Activated CD4-positive, alpha-beta T cell treated with anti-CD3 and anti-CD28 coated beads, Interleukin-10, Interleukin-2, amounts not matched to agents 100 ng/mL and 50 ng/mL, durations not matched to agents 16 hours and 8 hours (primary cell): ENCODE measurements around the gene CTSL.
"Not testable (repeated sequence)": the region's sequence is repeated elsewhere in the genome, so short reads cannot be mapped to it uniquely, and the experiment has no call there.

Source experiments
- DNase-seq: peaks from one replicate; pipeline ENCODE4 v3.0.0-alpha.2; 2020

The CTSL gene

DNA sequence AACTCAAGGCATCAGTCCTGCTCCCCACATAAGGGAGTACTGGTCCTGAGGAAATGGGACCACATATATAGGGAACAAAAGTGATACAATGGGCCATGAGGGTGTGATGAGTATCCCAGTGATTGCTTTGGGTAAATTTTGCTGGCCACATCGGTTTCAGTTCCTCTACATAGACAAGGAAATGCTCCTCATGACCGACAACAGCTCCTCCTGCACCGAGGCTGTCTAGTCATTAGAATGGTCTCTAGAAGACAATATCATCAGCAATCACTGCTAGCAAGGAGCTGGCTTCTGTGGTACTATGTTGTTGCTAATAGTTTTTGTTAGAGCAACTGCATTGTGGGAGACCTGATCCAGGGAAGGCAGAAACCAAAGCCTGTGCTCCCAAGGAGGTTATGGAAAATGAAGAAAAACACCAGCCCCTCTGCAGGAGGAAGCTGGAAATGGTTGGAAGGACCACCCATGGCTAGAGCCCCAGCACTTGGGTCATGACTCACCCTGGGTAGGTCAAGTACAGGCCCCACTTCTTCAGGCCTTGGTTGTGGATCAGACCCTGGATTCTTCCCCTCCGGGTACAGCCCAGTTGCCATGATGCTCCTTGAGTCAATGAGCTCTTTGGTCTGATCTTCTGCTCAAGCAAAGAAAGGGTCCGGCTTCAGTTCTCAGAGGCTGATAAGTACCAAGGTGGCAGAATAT lies 3.4 kb upstream of the CTSL start:
- DNase-seq: no peak

DNA sequence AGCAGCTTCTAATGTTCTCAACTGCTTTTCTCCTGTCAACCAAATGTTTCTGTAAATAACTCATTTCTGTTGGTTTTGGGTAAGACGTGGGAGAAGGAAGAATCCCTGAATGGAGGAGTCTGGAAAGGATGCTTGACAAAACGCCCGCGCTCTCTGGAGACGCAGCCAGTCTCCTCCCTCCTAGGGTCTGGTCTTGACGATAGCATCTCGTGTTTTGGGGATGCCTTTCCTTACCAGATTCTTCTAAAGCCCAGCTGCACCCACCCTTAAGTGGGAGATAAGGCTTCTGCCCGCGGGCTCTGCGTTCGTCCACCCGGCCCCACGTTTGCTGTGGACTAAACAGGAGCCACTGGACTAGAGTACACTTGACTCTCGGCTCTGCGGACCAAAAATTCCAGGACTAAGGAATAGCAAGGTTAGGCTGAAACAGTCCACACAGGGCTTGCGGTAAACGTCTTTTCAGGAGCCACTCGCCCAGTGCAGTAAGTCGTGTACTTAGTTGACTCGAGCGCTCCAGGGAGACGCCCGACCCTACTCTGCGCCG lies 491 bp upstream of the CTSL start:
- DNase-seq: no peak

DNA sequence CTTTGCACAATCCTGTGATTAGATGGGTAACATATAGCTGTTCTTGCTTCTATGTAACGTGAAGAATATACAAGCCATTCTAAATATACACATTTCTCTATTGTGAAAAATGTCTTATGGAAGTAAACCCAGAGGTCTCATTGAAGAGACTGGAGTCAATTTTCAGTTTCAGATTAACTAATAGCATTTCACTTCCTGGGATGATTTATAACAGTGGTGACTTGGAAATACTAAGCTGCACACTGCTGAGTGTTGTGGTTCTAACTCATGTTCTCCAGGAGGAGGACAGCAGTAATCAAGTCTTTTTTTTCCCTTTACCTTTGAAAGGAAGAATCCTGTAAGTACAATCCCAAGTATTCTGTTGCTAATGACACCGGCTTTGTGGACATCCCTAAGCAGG lies 3.3 kb downstream of the CTSL start:
- no peak for DNase-seq

DNA sequence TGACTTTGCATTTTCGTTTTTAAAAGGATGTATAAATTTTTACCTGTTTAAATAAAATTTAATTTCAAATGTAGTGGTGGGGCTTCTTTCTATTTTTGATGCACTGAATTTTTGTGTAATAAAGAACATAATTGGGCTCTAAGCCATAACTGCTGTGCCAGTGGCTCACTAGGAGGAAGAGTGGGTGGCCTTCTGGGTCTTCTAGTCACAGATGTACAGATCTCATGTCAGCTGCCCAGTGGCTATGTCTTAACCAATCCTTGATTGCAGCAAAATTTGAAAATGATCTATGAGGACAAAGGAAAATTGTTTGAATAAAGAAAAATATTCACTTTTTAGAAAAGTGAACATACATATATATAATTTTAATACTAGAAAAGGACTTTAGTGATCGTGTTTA lies 5.4 kb downstream of the CTSL start:
- no peak for DNase-seq

DNA sequence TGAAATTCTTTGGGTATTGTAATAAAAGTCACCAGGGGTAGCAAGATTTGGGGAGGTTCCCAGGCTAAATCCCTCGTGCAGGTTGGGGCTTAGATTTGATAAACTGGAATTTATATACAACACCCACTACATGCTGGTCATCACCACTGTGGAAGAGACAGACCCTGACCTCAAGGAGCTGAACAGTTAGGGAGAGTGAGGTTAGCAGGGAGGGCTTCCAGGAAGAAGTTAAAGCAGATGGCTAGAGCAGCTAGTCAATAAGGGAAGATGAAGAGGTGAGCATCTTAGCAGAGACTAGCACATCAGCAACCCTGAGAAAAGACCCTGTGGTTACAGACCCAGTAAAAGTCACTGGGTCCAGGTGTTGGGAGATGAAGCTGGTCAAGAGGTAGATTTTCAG lies 6.4 kb downstream of the CTSL start:
- no peak for DNase-seq

DNA sequence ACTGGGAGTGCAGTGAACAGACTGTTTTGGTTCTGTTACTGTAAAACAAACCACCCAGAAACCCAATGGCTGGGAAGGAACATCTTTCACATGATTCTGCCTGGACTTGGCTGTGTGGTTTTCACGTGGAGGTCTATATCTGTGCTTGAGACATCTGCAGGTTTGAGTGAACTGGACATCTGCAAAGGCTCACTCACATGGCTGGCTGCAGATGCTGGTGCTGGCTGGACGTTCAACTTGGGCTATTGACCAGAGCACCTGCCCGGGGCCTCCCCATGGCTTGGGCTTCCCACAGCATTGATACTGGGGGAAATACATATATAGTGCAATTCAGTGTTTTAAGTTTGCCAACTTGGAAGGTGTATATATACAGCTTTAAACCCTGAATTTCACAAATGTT lies 6.8 kb downstream of the CTSL start:
- DNase-seq: no peak

DNA sequence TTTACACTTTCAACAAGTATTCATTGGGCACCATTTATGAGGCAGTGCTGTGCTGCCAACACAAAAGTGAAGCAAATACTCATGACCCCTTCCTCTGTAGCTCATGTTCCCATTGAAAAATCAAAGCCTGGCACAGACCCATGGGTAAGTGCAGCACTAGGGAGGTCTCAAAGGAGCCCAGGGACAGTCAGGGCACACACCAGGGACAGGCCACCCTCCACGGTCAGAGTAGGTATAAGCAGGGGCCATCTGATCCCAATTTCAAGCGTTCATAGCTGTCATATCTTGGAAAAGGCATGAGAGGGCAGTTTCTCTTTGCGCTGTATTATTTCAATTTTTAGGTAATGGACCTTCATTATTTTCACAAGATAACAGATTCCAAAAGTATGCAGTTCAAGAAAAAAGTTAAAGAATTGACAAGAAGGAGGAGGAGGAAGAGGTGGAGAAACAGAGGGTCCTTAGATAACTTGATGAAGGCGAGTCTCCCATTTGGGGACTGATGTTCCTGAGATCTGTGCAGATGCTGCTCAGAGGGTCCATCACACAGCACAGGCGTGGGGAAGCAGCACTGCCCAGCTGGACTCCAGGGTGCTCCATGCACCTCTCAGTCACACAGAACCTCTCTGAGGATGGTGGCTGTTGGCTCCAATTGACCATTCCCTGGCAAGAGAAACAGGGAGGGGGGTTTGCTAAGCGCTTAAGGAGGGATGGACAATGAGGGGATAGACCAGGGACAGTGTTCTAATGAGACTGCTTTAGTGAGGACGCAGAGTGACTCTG lies 7.5 kb downstream of the CTSL start:
- no peak for DNase-seq

DNA sequence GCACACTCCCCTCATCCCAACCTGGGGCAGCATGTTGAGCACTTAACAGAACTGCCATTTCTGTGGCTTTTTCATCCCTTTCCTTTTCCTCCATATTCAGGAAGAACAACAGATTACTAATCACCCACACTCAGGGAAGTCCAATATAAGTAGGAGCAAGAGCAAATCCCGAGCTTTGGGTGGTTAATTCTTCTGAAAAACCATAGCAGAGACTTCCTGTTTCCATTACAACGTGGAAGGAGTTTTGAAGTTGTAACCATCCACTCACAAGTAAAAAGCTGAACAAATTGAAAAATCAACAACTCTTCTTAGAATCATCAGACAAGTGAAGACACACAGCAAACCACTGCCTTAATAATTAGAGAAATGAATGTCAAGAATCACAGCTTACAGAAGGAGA lies 8.2 kb downstream of the CTSL start:
- no peak for DNase-seq

DNA sequence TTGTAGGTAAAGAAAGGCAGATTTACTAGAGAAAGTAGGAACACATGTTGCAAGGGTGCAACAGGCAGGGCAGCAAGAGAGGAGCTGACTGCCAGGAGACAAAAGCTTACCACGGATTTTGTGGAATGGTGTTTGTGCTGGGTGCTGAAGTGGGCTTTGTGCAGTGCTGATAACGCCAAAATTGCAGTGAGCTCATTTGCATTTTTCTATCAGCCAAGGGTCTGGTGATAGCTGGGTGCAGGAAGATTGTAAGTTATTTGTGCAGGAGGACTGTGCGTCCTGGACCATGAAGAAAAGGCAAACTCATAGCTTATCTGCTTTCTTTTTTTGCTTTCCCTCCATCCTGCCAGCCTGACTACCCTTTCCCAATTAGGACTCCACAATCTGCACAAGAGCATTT lies 13.6 kb downstream of the CTSL start:
- no peak for DNase-seq

DNA sequence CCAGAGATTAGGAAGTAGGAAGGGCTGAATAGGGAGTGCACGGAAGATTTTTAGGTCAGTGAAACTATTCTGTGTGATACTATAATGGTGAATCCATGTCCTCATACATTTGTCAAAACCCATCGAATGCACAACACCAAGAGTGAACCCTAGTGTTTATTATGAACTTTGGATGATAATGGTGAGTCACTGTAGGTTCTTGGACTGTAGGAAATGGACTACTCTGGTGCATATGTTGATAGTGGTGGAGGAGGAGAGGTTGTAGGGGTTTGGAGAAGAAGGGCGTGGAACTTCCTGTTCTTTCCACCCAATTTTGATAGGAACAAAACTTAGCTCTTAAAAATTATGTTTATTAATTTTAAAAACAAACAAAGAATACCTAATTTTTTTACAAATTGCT lies 14.3 kb downstream of the CTSL start:
- DNase-seq: no peak

DNA sequence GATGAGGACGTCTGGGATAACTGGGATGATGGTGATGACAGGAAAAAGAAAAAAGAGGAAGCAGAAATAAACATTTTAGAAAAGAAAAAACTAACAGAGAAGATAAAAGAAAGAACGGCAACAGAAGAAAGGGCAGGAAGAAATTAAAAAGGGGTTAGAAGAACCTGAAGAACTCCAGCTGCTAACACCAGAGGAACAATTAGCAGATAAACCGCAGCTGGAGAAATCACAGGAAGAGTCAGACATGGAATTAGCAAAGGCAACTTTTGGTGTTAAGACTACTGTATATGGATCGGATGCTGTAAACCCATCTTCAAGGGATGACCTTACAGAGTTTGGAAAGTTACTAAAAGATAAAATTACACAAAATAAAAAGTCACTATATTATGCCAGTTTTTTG lies 15.4 kb downstream of the CTSL start:
- no peak for DNase-seq

DNA sequence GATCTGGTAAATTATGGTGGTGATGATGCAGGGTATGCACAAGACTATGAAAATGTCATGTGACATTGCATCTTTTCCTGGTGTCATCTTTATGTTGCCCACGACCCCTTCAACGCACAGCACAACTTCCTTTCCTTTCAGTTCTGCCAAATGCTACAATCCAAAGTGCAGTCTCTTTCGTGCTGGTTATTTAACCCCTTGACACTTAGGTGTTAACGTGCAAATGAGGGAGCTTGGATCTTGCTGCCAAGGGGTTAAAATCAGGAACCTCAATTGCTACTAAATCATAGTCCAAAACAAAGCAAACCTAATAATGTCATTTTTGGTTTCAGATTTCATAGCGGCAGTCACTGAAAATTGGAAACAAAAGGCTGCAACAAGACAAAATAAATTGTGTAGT lies 16.0 kb downstream of the CTSL start:
- no peak for DNase-seq

DNA sequence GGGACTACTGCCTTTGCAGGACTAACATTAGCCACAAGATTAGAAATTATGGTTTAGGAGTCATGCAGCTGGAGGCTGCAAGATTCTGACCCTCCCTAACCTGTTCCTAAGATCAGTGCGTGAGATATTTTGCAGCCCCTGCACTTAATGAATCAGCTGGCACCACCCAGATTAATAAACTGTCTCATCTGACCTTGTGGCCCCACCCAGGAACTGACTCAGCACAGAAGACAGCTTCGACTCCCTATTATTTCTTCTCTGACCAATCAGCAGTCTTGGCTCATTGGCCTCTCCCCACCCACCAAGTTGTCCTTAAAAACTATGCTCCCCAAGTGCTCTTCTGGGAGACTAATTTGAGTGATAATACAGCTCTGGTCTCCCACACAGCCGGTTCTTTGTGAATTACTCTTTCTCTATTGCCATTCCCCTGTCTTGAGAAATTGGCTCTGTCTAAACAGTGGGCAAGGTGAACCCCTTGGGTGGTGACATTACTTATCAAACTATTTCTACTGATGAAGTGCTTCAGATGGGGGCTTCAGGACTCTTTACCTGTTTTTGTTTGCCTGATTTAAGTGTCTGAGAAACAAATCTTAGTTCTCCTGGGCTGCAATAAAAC lies 17.0 kb downstream of the CTSL start:
- DNase-seq: no peak

DNA sequence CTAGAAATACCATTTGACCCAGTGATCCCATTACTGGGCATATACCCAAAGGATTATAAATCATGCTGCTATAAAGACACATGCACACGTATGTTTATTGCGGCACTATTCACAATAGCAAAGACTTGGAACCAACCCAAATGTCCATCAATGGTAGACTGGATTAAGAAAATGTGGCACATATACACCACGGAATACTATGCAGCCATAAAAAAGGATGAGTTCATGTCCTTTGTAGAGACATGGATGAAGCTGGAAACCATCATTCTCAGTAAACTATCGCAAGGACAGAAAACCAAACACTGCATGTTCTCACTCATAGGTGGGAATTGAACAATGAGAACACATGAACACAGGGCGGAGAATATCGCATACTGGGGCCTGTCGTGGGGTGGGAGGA lies 18.3 kb downstream of the CTSL start:
- DNase-seq: not testable (repeated sequence)

DNA sequence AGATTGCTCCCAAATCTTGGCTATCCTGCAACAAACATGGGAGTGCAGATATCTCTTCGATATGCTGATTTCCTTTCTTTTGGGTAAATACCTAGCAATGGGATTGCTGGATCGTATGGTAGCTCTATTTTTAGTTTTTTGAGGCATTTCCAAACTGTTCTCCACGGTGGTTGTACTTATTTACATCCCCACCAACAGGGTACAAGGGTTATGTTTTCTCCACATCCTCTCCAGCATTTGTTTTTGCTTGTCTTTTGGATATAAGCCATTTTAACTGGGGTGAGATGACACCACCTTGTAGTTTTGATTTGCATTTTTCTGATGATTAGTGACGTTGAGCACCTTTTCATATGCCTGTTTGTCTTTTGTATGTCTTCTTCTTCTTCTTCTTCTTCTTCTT lies 20.3 kb downstream of the CTSL start:
- no peak for DNase-seq

DNA sequence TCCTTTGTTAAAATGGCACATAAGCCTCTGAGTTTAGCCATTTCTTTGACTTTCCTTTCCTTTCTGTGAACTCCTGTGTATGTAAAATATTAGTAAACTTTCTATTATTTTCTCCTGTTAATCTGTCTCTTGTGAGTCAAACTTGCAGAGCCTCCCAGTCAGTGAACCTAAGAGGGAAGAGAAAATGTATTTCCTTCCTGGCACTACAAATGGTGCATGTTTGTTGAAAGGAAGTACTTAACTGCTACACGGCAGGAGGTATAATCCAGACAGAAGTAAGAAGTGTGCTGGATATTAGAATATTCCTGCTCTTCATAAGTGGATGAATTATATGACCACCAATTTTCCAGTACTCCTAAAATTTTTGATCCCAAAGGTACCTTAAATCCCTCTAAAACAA lies 23.0 kb downstream of the CTSL start:
- no peak for DNase-seq

DNA sequence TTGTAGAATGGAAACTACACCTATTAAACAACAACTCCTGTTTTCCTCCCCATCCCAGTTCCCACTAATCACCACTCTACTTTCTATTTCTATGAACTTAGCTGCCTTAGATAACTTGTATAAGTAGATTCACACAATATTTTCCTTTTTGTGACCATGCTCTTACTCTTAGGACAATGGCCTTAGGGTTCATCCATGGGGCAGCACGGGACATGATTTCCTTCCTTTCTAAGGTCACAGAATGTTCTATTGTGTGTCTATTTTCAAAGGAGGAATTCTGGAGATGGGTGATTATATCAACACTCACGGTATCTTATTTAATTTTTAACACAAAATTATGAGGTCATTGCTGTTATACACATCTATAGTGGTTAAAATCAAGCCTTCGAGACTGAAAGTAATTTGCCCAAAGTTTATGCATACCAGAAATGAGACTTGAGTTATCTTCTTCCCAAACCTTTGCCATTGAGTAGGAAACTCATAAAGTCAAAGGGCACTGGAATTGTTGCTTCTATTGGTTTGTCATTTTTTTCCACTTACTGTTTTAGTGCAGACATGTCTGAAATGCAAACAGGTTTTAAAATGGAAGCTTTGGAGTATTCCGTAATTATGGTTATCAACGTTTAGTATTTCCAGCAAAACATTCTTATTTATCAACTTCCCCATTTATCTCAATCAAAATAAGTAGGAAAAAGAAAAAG lies 23.6 kb downstream of the CTSL start:
- no peak for DNase-seq

DNA sequence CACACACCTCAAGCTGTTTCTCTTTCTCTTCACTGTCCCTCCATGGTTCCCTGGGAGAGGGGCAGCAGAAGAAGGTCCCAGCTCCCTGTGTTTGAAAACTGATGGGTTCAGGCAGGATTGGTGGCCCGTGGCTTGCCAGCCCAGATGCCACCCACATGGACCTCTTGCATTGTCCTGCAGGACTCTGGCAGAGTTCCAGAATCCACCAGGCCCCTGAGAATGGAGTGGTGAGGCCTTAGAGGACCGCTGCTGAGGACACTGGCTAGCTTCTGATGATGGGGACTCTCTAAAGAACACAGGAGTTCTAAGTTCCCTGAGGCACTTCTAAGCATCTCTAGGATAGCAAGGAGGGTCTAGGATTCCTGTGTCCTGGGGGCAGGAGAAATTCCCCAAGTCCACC lies 24.8 kb downstream of the CTSL start:
- no peak for DNase-seq

DNA sequence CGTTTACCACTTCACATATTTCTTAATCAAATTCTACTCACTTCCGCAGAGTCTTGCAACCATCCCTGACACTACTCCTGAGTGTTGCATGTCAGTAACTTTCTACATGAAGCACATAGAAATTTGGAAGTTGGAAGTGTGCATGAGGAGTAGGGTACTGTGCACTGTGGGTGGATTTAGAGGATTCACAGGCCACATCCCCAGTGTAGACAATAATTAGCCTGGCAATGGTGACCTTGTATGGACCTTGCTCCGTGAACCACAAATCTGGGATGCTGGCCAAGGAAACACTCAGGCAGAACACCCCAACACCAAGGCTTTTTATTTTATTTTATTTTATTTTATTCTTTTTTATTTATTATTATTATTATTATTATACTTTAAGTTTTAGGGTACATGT lies 25.5 kb downstream of the CTSL start:
- DNase-seq: no peak

DNA sequence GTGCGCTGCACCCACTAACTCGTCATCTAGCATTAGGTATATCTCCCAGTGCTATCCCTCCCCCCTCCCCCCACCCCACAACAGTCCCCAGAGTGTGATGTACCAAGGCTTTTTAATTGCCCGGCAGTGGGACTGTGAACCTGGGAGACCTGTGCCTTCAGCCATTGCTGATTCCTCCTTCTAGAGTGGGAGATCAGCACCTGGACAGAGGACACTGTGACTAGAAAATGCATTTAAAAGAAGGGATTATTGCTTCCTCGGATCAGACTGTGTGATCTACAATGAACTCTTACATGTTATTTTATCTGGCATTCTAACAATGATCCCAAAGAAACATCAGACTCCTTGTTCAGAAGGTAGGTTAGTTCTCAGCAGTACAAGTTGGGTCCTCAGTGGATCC lies 25.9 kb downstream of the CTSL start:
- no peak for DNase-seq

DNA sequence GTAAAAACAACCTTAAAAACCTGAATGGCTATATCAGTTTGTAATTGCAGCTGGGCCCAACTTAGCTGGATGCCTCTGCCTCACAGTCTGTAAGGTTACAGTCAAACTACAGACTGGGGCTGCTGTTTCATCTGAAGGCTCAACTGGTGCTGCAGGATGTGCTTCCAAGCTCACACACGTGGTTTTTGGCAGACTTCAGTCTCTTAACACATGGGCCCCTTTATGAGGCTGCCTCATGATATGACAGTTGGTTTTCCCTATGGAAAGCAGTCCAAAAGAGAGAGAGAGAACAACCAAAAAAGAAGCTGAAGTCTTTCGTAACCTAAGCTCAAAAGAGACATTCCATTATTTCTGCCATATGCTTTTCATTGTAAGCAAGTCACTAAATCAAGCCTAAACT lies 27.4 kb downstream of the CTSL start:
- DNase-seq: no peak

DNA sequence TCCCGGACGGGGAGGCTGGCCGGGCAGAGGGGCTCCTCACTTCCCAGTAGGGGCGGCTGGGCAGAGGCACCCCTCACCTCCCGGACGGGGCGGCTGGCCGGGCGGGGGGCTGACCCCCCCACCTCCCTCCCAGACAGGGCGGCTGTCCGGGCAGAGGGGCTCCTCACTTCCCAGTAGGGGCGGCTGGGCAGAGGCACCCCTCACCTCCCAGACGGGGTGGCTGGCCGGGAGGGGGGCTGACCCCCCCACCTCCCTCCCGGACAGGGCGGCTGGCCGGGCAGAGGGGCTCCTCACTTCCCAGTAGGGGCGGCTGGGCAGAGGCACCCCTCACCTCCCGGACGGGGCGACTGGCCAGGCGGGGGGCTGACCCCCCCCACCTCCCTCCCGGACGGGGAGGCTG lies 32.4 kb downstream of the CTSL start:
- not testable (repeated sequence) for DNase-seq

DNA sequence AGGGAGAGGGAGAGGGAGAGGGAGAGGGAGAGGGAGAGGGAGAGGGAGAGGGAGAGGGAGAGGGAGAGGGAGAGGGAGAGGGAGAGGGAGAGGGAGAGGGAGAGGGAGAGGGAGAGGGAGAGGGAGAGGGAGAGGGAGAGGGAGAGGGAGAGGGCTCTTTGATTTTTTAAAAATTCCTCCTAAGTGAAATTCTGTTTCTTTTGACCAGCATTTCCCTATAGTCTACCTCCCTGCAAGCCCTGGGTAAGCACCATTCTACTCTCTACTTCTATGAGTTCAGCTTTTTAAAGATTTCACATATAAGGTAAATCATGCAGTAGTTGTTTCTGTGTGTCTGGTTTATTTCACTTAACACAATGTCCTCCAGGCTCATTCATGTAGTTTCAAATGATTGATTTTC lies 34.1 kb downstream of the CTSL start:
- not testable (repeated sequence) for DNase-seq

DNA sequence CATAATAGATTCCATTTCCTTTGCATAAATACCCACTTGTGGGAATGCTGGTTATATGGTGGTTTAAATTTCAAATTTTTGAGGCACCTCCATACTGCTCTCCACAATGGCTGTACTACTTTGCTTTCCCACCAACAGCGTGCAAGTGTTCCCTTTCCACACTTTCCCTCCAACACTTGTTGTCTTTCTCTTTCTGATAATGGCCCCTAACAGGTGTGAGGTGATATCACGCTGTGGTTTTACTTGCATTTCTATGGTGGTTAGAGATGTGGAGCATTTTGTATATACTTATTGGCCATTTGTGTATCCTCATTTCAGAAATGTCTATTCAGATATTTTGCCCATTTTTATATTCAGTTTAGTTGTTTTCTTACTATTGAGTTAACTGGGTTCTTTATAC lies 34.6 kb downstream of the CTSL start:
- DNase-seq: no peak
